Activated CD8-positive, alpha-beta memory T cell treated with anti-CD3 and anti-CD28 coated beads, Interleukin-2, amount 10 ng/mL, durations not matched to agents 7 days and 5 days (primary cell): ENCODE measurements around the gene C20orf204. TPM values are rescaled to one million over a fixed set of nuclear protein-coding genes. Genes with fewer than 3 reads are reported as not detected.
A peak's percentile ranks its signal among the peaks of the same experiment; 100 is the strongest.

Experiments used
- ATAC-seq: fragments of 150-1000 bp; cut with Tn5 transposase; one replicate; pipeline ENCODE4 v1.10.0; 2021; ENCODE audit warnings: moderate library complexity
- CTCF ChIA-PET: fragments of 350-600 bp; sonication (Branson Sonifier 250); formaldehyde crosslinking; loops from one replicate; lab custom pipeline; 2021; ENCODE audit warnings: antibody characterized with exemption; lab: Charles Lee
- DNase-seq: peaks from one replicate; pipeline ENCODE4 v3.0.0-alpha.2; 2020
- H3K27ac Mint-ChIP-seq: one replicate; pipeline ENCODE4 v1.8.0; 2021; ENCODE audit warnings: mild to moderate bottlenecking, mixed read lengths
- H3K27me3 Mint-ChIP-seq: one replicate; pipeline ENCODE4 v1.8.0; 2021; ENCODE audit warnings: mixed read lengths
- H3K36me3 Mint-ChIP-seq: one replicate; pipeline ENCODE4 v1.8.0; 2021; ENCODE audit warnings: mild to moderate bottlenecking, mixed read lengths
- H3K4me1 Mint-ChIP-seq: one replicate; pipeline ENCODE4 v1.8.0; 2021; ENCODE audit warnings: mixed read lengths
- H3K4me3 Mint-ChIP-seq: one replicate; pipeline ENCODE4 v1.8.0; 2021; ENCODE audit warnings: mild to moderate bottlenecking, moderate library complexity, mixed read lengths
- H3K9me3 Mint-ChIP-seq: one replicate; pipeline ENCODE4 v1.8.0; 2022; ENCODE audit warnings: low read depth, mixed read lengths
- total RNA-seq, 2 experiments: library from RNA; stranded (reverse); gene quantifications; one replicate each; pipeline ENCODE4 v1.2.3, GENCODE V29; 2021

C20orf204 gene
- total RNA-seq, 2 experiments from 2014 or later: 17.5 to 19.0 TPM

DNA sequence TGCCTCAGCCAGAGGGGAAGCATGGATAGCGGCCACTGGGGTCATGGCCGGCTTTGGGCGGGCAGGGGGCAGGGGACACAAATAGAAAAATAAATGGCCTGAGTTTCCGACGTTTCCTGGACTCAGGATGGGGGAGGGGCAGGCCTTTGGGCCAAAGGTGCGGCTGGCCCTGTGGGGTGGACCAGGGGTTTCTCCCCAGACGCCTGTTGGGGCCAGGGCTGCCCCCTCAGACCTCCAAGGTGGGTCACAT, 20.6 kb downstream of the C20orf204 start:
- CTCF ChIA-PET: interaction anchor here (7.4 kb wide), 1 partner anchor 16 kb away, joined by 133 read pairs; the partner anchor contains the start of gene C20orf204
- H3K4me1 Mint-ChIP-seq: peaks cover 30% of the 10 kb centered on the region
- no peak for DNase-seq
- H3K36me3 Mint-ChIP-seq: no peaks in the 10 kb centered on the region
- H3K4me3 Mint-ChIP-seq: no peak overlapping the region
- no peak overlapping the region for H3K27ac Mint-ChIP-seq
- no peak for ATAC-seq
- H3K27me3 Mint-ChIP-seq: peaks cover 4% of the 10 kb centered on the region
- H3K9me3 Mint-ChIP-seq: no peaks in the 10 kb centered on the region

DNA sequence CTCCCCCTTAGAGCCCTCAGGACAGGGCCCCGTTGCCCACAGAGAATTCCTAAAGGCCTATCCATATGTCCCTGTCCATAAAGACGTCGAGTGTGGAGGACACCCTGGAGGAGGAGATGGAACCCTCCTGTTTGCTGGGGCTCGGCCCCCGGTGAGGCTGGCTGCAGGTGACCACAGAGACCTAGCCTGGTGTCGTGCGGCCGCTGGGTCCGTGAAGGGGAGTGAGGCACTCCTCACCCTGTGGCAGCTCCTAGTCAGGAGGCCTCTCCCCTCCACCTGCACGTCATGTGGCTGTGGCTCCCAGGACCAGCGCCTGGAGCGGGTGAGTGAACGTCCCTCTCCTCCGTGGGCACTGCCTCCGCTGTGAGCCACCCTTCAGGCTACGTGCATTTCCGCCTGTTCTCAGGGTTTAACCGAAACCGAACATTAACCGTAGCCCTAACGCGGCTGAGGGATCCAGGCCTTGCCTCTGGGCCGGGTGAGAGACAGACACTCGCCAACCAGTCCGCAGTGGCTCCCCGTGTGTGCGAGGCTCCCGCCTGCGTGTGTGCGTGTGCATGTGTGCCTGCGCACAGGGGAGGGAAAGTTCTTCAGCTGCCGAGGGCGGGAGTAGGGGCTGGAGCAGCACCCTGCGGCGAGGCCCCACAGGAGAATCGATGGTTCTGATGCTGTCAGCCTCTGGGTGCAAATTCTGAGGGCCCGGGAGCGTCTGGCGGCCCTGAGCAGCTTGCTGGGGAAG, 21.1 kb downstream of the C20orf204 start:
- peak overlapping the region; percentile 64 for H3K4me3 Mint-ChIP-seq
- H3K9me3 Mint-ChIP-seq: no peaks in the 10 kb centered on the region
- H3K4me1 Mint-ChIP-seq: peaks cover 32% of the 10 kb centered on the region
- ATAC-seq (peak; percentile 41), DNase-seq (no peak)
- H3K27me3 Mint-ChIP-seq: no peaks in the 10 kb centered on the region
- CTCF ChIA-PET: interaction anchor here (0.8 to 7.4 kb wide), 15 partner anchors 9 to 519 kb away, joined by 3 to 133 read pairs (median 4); partner anchors contain the start of genes C20orf204, PRPF6, TPD52L2 and UCKL1
- H3K36me3 Mint-ChIP-seq: no peaks in the 10 kb centered on the region
- peak overlapping the region; percentile 80 for H3K27ac Mint-ChIP-seq

DNA sequence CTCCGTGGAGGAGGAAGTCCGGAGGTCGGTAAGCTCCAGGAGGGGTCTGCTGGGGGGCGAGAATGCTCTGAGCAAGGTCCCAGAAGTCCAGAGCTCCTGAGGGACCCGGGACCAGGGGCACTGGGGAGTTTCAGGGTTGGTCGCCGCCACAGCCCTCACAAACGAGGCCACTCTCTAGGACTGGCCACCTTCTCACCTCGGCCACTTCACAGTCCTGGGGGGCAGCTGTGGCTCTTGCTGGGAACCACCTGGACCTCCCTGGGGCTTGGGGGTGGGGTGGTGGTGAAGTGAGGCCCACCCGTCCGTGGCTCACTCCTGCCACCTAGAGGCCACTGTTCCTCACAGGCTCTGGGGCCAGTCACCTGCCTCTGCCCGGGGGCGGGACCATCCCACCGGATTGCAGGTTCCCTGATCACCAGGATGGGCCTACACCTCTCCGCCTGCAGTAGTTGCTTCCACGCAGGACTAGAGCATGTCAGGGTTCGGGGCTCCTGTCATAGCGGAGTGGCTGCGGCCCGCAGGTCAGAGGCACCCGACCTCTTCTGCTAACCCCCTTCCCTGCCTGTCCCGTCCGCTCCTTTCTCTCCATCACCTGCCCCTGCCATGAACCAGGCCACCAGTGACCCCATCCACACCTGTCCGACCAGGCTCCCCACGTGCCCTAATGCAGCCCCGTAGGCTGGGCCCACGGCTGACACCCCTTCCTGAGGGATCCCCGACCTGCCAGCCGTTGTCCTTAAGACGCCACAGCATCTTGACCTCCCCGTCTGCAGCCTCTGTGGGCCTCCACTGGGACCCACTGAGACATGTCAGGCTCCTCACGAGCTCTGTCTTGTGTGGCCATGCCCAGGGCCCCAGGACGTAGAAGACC, 21.9 kb downstream of the C20orf204 start:
- Mint-ChIP-seq H3K36me3 (no peaks in the 10 kb centered on the region), H3K27me3 (no peaks in the 10 kb centered on the region), H3K4me3 (peak overlapping the region; percentile 64), H3K27ac (peak overlapping the region; percentile 80), H3K4me1 (peaks cover 37% of the 10 kb centered on the region), H3K9me3 (no peaks in the 10 kb centered on the region)
- CTCF ChIA-PET: interaction anchor here (0.8 to 7.4 kb wide), 15 partner anchors 8 to 520 kb away, joined by 3 to 133 read pairs (median 4); partner anchors contain the start of genes C20orf204, PRPF6, TPD52L2 and UCKL1
- ATAC-seq (peak; percentile 81), DNase-seq (peak; percentile 89)

DNA sequence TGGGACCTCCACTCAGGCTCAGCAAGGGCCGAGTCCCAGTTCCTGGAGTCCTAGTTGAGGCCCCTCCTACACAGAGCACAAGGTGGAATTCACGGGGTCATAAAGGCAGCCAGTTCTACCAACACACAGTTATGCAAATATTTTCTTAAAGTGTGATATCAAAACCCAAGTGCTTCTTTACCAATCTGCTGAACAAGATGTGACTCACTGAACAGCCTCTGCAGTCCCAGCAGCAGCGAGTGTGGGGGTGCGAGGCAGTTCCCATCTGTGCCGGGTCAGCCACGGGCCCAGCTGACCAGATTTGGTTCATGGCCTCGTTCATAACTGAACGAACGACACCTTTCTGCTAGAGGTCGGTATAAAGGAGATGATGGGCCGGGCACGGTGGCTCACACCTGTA, 22.6 kb downstream of the C20orf204 start:
- H3K27me3 Mint-ChIP-seq: no peaks in the 10 kb centered on the region
- no peaks in the 10 kb centered on the region for H3K36me3 Mint-ChIP-seq
- H3K9me3 Mint-ChIP-seq: no peaks in the 10 kb centered on the region
- no peak overlapping the region for H3K27ac Mint-ChIP-seq
- CTCF ChIA-PET: interaction anchor here (0.7 to 7.4 kb wide), 3 partner anchors 8 to 79 kb away, joined by 3 to 133 read pairs (median 18); partner anchors contain the start of genes C20orf204, PRPF6 and SAMD10
- ATAC-seq: no peak
- no peak for DNase-seq
- peak overlapping the region; percentile 38 for H3K4me3 Mint-ChIP-seq
- H3K4me1 Mint-ChIP-seq: peaks cover 38% of the 10 kb centered on the region

DNA sequence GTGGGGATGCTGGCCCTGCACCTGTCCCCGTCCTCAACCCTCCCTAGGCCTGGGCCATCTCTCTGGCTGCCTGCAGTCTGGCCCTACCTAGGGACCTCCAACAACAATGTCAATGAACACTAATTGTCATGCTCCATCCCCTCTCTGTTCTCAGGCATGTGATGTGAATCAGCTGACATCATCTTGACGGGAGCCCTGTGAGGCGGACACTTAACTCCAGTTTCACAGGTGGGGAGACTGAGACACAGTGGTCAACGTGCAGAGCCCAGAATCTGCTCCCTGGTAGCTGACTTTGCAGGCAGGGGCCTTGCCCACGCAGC, 26.3 kb downstream of the C20orf204 start:
- no peaks in the 10 kb centered on the region for H3K27me3 Mint-ChIP-seq
- peak overlapping the region; percentile 85 for H3K4me3 Mint-ChIP-seq
- CTCF ChIA-PET: interaction anchor here (0.9 to 7.4 kb wide), 9 partner anchors 9 to 151 kb away, joined by 3 to 133 read pairs (median 3); partner anchors contain the start of genes C20orf204, LKAAEAR1, PRPF6 and SAMD10
- H3K4me1 Mint-ChIP-seq: peaks cover 57% of the 10 kb centered on the region
- ATAC-seq (no peak), DNase-seq (no peak)
- no peaks in the 10 kb centered on the region for H3K36me3 Mint-ChIP-seq
- H3K9me3 Mint-ChIP-seq: no peaks in the 10 kb centered on the region
- peak overlapping the region; percentile 62 for H3K27ac Mint-ChIP-seq

DNA sequence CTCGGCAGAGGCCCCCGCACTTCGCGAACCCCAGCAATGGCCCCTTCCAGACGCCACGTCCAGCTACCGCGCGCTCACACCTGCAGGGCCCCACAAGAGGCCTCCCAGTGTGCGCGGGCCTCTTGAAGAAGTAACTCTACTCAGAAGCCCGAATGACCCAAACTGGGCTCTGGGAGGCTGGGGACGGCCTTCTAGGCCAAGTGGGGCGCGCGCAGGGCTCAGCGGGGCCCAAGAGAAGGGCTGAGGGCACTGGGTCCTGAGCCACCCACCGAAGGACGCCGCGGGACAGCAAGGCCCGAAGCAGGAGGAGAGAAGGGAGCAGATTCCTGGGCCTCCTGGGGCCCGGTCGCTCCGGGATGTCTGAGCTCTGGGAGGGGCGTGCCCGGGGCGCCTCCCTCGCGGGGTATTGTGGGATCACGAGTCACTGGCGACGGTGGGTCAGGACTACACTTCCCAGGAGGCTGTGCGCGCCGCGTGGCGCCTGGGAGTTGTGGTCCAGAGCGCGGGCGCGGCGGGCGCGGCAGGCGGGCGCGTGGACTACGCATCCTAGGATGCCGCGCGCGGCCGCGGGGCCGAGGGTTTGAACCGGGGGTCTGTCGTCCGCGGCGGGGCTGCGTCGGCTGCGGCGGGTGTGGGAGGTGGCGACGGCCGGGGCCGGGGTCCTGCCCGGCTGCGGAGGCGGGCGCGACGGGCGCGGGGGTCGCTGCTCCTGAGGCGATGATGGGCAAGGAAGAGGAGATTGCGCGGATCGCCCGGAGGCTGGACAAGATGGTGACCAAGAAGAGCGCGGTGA, 26.8 kb downstream of the C20orf204 start, which contains the start of gene TCEA2:
Gene TCEA2 (plus strand): TSS at position 603 of the 793 bp plus-strand sequence. CDS start 115 bp downstream, at position 718.
- Mint-ChIP-seq H3K4me1 (peaks cover 56% of the 10 kb centered on the region), H3K27ac (peak within 1 kb of the TSS; percentile 85), H3K9me3 (no peaks in the 10 kb centered on the region), H3K27me3 (no peaks in the 10 kb centered on the region), H3K4me3 (peak within 1 kb of the TSS; percentile 85), H3K36me3 (no peaks in the 10 kb centered on the region)
- ATAC-seq: peak; percentile 83
- peak; percentile 97 for DNase-seq
- CTCF ChIA-PET: interaction anchor here (0.8 to 7.4 kb wide), 9 partner anchors 10 to 152 kb away, joined by 3 to 133 read pairs (median 4); partner anchors contain the start of genes C20orf204, LKAAEAR1, PRPF6 and SAMD10

DNA sequence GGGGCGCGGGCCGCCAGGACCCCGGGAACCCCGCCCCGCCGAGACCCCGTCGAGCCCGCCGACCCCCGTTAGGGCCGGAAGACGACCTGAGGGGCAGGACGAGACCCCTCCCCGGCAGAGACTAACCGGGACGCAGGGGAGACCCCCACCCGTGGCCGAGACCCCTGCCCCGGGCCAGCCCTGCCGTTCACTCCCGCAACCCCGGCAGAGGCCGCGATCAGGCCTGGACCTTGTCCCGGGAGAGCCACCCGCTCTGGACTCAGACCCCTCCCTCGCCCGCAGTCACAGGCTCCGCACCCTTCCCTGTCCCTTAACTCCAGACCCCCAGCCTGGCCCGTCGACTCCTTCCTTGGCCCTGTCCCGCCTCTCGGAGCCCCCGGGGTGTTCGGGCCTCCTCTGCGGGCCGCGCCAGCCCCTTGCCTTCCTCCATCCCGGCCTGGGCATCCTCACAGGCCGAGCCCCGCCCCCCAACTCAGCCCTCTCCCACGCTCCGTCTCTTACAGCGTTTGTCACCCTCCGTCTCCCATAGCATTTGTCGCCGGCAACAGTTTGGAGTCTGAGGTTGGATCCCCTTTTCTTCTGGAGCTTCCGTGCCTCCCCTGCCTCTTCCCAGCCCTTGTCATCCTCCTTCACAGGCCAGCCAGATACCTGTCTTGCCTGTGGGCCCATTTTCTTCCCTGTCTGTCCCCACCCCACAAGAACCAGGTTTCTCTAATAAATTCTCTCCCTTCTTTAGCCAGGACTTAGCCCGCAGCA, 27.6 kb downstream of the C20orf204 start:
- Mint-ChIP-seq H3K27me3 (no peaks in the 10 kb centered on the region), H3K27ac (peak overlapping the region; percentile 85), H3K36me3 (no peaks in the 10 kb centered on the region), H3K4me1 (peaks cover 58% of the 10 kb centered on the region), H3K9me3 (no peaks in the 10 kb centered on the region), H3K4me3 (peak overlapping the region; percentile 85)
- DNase-seq (no peak), ATAC-seq (no peak)
- CTCF ChIA-PET: interaction anchor here (0.8 to 7.4 kb wide), 9 partner anchors 9 to 90 kb away, joined by 3 to 133 read pairs (median 5); partner anchors contain the start of genes C20orf204, LKAAEAR1, OPRL1 and PRPF6

DNA sequence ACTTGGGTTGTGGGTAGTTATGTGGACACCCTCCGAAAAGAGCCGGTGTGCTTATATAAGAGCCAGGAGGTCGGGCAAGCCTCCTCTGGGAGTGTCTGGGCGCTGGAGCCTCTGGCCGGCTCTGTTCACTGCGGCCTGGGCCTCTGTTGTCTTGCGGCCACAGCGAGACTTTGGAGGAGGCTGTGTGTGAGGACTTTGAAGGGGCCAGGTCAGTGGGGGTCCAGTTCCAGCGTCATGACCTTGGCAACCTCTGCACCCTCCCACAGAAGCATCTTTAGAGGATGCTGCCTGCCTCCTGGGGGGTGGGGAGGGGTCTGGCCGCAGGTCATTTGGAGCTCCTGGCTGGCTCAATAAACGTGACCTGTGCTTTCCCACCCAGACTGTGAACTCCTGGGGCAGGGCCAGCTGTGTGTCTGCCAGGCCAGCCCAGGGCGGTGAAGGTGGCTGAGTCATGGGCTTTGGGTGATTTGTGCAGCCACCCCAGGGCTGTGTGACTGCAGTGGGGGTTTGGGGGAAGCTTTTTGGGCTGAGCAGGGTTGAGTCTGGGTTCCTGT, 28.2 kb downstream of the C20orf204 start:
- H3K27ac Mint-ChIP-seq: peak overlapping the region; percentile 85
- no peaks in the 10 kb centered on the region for H3K36me3 Mint-ChIP-seq
- no peaks in the 10 kb centered on the region for H3K27me3 Mint-ChIP-seq
- no peaks in the 10 kb centered on the region for H3K9me3 Mint-ChIP-seq
- DNase-seq: no peak
- CTCF ChIA-PET: interaction anchor here (1.0 to 7.1 kb wide), 4 partner anchors 9 to 84 kb away, joined by 3 to 63 read pairs (median 14); partner anchors contain the start of genes OPRL1, RGS19 and SAMD10
- peak overlapping the region; percentile 85 for H3K4me3 Mint-ChIP-seq
- no peak for ATAC-seq
- peaks cover 57% of the 10 kb centered on the region for H3K4me1 Mint-ChIP-seq

DNA sequence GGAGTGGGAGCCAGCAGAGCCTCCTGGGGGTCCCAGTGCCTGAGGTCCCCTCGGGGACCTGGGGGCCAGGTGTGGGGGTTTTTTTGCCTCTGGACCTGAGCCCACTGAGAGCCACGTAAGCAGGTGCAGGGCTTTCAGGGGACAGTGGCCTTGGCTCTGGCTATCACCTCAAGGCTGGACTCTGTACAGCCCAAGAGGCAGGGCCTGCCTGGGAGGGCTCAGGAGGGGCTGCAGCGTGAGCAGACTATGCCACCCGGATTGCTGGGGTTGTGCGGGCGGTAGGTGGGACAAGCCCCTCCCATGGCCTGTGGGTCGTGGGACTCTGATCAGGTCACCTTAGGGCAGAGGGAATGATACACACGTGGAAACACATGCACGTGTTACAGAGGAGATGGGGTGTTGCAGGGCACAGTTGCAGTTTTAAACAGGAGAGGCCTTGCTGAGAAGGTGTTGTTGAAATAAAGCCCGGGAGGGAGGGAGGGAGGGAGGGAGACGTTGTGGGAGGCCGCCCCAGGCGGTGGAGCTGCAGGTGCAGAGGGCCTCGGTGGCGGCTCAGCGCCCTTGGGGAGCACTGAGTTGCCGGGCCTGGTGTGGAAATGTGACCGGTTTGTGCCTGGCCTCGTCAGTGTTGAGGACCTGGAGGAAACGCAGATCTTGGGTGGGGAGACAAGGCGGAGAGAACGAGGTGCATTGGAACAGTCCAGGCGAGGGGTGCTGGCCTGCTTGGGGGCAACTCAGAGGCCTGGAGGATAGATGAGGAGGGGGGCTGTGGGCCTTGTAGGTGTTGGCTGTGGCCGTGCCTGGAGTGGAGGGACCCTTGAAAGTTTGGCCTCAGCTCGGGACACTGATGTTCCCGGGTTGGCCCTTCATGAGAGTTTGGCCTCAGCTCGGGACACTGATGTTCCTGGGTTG, 29.3 kb downstream of the C20orf204 start:
- peak overlapping the region; percentile 44 for H3K4me3 Mint-ChIP-seq
- DNase-seq (no peak), ATAC-seq (no peak)
- CTCF ChIA-PET: interaction anchor here (0.8 to 7.1 kb wide), 9 partner anchors 8 to 290 kb away, joined by 3 to 63 read pairs (median 5); partner anchors contain the start of genes OPRL1, PRPF6, RGS19 and SAMD10
- H3K36me3 Mint-ChIP-seq: no peaks in the 10 kb centered on the region
- H3K9me3 Mint-ChIP-seq: no peaks in the 10 kb centered on the region
- peaks cover 57% of the 10 kb centered on the region for H3K4me1 Mint-ChIP-seq
- H3K27ac Mint-ChIP-seq: peak overlapping the region; percentile 90
- no peaks in the 10 kb centered on the region for H3K27me3 Mint-ChIP-seq

DNA sequence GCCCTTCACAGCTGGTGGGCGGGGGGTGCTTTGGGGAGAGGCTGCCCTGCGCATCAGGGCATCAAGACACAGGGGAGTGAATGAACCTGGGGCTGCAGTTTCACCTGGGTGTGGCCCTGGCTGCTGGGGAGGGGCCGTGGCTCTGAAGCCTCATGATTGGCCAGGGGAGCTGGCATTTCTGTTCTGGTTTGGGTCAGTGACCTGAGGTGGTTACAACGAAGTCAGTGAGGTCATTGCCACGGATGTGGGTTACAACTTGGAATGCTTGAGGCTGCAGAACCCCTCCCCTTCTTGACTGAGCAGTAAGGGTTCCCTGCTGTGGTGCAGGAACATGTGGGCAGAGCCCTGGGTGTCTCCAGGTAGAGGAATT, 30.0 kb downstream of the C20orf204 start:
- no peaks in the 10 kb centered on the region for H3K9me3 Mint-ChIP-seq
- H3K27me3 Mint-ChIP-seq: no peaks in the 10 kb centered on the region
- no peaks in the 10 kb centered on the region for H3K36me3 Mint-ChIP-seq
- DNase-seq (peak; percentile 95), ATAC-seq (peak; percentile 72)
- peak overlapping the region; percentile 44 for H3K4me3 Mint-ChIP-seq
- H3K4me1 Mint-ChIP-seq: peaks cover 57% of the 10 kb centered on the region
- H3K27ac Mint-ChIP-seq: peak overlapping the region; percentile 90
- CTCF ChIA-PET: interaction anchor here (1.0 to 7.1 kb wide), 8 partner anchors 9 to 291 kb away, joined by 3 to 63 read pairs (median 7); partner anchors contain the start of genes OPRL1, PRPF6, RGS19 and SAMD10
